T-helper 2 cell (primary cell): ENCODE measurements around the gene PSD2.
"Not testable (repeated sequence)": the region's sequence is repeated elsewhere in the genome, so short reads cannot be mapped to it uniquely, and the experiment has no call there.

Experiments used
- DNase-seq, 5 experiments: peaks; one replicate each; pipeline versions ENCODE4 v3.0.0 to v3.0.0-alpha.2; 2012 to 2022

The PSD2 gene

DNA sequence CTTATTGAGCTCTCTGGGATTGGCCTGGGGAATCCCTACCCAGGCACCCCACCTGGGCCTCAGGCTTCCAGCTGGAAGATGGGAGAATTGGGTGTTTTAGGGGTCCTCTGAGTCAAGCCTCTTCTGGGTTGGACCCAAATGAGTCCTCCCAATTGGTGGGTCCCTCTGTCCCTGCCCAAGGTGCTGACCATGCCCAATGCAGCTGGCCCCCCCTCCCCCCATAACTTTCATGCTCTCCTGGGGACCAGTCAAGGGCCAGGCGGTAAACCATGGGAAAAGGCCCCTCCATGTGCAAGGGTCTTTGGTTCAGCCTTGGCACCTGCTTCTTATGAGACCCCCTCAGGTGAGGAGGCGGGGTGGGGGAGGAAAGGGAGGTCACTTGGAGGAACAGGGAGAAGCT, 3.4 kb upstream of the PSD2 start:
- no peak for DNase-seq

DNA sequence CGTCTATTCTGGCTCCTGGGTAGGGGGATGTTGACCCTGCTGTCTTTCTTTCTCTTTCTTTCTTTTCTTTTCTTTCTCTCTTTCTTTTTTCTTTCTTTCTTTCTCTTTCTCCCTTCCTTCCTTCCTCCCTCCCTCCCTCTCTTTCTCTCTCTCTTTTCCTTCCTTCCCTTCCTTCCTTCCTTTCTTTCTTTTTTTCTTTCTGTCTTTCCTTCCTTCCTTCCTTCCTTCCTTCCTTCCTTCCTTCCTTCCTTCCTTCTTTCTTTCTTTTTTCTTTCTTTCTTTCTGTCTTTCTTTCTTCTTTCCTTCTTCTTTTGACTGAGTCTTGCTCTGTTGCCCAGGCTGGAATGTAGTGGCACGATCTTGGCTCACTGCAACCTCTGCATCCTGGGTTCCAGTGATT, 3.0 kb upstream of the PSD2 start:
- not testable (repeated sequence) for DNase-seq

GRCh38 chr5:139794067-139794846, 1.4 kb upstream of the PSD2 start:
- DNase-seq: no peak

DNA sequence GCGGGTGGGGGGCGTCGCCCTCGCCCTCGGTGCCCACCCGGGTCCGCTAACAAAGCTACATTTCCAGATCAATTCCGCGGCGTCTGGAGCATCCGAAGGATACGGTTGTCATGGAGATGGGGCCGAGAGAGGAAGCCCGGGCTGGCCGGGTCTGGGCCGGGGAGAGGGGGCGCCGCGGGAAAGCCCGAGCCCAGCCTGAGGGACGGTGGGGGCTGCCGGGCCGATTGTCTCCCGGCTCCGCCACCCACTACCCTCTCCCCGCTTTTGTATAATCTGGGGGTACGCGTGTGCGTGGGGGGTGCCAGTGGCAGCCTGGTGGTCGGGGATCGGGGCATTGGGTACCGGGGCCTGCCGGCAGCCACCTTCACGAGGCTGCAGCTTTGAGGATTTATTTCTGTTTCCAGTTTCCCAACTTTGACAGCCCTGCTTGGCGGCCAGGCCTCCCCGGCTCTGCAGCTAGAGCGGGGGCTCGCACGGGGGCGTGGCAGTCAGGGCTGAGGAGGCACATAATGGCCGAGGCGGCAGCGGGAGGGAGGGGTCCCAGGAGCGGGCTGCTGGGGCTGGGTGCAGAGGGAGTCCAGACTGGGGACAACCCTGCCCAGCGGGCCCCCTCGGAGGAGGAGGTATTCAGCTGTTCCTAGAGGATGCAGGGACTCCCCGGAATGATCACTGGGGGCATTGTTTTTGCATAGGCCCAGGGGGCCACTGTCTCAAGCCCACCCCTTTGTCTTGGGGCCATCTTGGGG, 626 bp downstream of the PSD2 start:
- no peak for DNase-seq

GRCh38 chr5:139797335-139797734, 1.7 kb downstream of the PSD2 start:
- no peak for DNase-seq

DNA sequence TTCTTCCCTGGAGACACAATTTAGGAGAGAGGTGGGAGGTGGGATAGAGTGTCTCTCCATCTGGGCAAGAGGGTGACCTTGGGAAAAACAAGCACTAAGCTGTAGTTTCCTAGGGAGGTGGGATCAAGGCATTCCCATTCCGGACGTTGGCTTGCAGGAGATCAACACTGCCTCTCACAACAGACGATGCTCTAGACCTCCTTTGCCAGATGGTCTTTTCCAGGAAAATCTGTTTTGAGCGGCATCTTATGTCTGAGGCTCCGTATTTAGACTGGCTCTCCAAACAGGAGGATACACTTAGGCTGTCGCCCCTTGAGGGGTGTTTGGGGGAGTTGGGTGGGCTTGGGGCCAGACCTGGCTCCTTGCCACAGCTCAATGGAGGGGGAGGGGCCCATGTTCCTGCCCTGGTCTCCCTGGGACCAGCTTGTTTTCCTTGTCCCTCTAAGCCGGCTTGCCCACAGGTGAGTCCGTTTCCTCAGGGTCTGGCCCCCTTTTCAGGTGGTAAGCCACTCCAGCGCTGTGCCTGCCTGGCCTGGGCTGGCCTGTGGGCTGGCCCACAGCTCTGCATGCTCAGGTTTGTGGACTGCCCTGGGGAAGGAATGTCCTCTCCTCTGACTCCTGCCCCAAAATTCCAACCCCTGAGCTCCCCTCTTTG, 2.4 kb downstream of the PSD2 start:
- DNase-seq: no peak

- no peak for DNase-seq
Observed at GRCh38 chr5:139798883-139799282, 3.3 kb downstream of the PSD2 start.

GRCh38 chr5:139799359-139799758, 3.8 kb downstream of the PSD2 start:
- DNase-seq: no peak

DNA sequence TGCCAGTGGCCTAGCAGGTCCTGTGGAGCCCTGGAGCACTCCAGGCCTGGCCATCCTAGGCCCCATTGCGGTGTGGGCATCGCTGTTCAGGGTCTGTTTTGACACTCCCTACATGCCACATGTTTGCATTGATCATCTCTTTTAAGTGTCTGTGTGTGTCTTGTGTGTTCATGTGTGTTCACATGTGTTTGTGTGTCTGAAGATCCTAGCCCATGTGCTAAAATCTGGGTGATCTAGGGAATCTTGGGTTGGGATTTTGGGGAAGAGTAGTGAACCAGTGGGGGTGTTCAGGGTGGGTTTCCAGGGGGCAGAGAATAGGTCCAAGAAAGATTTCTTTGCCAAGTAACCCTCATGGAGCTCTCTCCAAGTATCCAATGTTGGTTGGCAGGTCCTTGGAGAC, 8.4 kb downstream of the PSD2 start:
- no peak for DNase-seq

DNA sequence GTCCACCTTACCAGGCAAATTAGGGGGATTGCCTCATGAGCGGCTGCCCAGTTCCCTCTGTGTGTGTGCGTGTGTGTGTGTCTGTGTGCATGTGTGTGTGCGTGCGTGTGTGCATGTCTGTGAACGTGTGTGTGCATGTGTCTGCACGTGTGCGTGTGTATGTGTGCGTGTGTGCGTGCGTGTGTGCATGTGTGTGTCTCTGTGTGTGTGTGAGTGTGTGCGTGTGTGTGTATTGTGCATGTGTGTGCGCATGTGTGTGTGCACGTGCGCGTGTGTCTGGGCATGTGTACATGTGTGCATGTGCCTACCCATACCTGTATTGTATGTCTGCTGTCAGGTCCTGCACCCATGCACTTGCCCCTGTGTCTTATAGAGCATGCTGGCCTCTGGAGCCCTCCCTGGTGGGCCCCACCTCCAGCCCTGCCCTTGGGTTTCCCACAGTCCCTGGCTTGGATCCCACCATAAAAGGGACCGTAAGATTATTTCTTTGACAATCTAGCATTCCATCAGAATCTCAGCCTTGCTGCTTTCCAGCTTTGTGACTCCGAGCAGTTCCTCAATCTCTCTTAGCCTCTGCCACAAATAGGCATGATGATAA, 9.3 kb downstream of the PSD2 start:
- DNase-seq: no peak

DNA sequence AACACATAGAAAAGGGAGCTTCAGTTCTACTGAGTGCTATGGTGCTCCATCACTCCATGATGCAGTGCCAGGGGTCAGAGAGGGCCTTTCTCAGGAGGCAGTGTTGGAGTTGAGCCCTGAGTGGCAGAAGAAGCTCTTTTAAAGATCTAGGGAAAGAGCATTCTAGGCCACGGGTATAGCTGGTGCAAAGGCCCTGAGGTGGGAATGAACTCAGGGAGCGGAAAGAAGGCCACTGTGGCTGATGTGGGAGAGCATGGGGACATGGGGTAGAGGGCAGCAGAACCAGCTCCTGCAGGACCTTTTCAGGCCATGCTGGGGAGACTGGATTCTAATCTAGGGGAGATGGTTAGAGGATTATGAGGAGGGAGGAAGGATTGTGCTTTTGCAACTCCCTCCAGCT, 9.9 kb downstream of the PSD2 start:
- DNase-seq: no peak

GRCh38 chr5:139806111-139806510, 10.5 kb downstream of the PSD2 start:
- DNase-seq: no peak

- no peak for DNase-seq
Observed at GRCh38 chr5:139806726-139807646, 11.4 kb downstream of the PSD2 start.

- no peak for DNase-seq
Observed at GRCh38 chr5:139807647-139808030, 12.0 kb downstream of the PSD2 start.

GRCh38 chr5:139808481-139809330, 13.1 kb downstream of the PSD2 start:
- peak in 1 of 5 experiments; percentile 42 for DNase-seq

GRCh38 chr5:139809331-139809810, 13.8 kb downstream of the PSD2 start:
- no peak for DNase-seq

GRCh38 chr5:139810341-139811273, 15.0 kb downstream of the PSD2 start:
- no peak for DNase-seq

- DNase-seq: no peak
Observed at GRCh38 chr5:139811274-139811607, 15.6 kb downstream of the PSD2 start.

- no peak for DNase-seq
Observed at GRCh38 chr5:139812323-139812722, 16.7 kb downstream of the PSD2 start.
